Measurements from ENCODE around the gene GABRG3.

GABRG3 gene

GRCh38 chr15:27498700-27499099 lies 527.7 kb downstream of the GABRG3 start:
- TF ChIP-seq ZNF169 (tag by site-specific recombination; IDR thresholded peaks at IDR 0.05) (no peak), ZNF23 (tag by site-specific recombination; IDR thresholded peaks at IDR 0.05; ENCODE audit: borderline replicate concordance) (no peak), ZNF704 (tag by site-specific recombination; IDR thresholded peaks at IDR 0.05) (no peak), ZNF175 (tag by site-specific recombination; IDR thresholded peaks at IDR 0.05) (no peak), OSR2 (tag by site-specific recombination; IDR thresholded peaks at IDR 0.05) (no peak), ZNF76 (tag by site-specific recombination; IDR thresholded peaks at IDR 0.05; ENCODE audit: borderline replicate concordance, low read depth) (no peak), ZNF645 (tag by site-specific recombination; IDR thresholded peaks at IDR 0.05) (no peak), BCL11B (tag by site-specific recombination; IDR thresholded peaks at IDR 0.05; ENCODE audit: low read depth) (no peak), ZNF670 (tag by site-specific recombination; IDR thresholded peaks at IDR 0.05; ENCODE audit: low read depth) (no peak), SP2 (tag by site-specific recombination; IDR thresholded peaks at IDR 0.05) (no peak), INSM2 (tag by site-specific recombination; IDR thresholded peaks at IDR 0.05) (no peak)

GRCh38 chr15:27499191-27499590 lies 528.2 kb downstream of the GABRG3 start:
- ChIA-PET CTCF (interaction anchor here (0.6 kb wide), 1 partner anchor 9 kb away, joined by 3 read pairs; no protein-coding TSS in a partner anchor), POLR2A (no interaction called here)
- Histone ChIP-seq H3K36me3 (ENCODE audit: control insufficient read depth in 2 of 2, insufficient read depth in 1 of 2, low read length in 2 of 2) (no peaks in the 10 kb centered on the region), H3K4me1 (ENCODE audit: control insufficient read depth, insufficient read depth, low read length) (no peaks in the 10 kb centered on the region), H3K4me3 (ENCODE audit: low read depth, low read length) (no peak overlapping the region), H3K9me3 (ENCODE audit: control insufficient read depth, insufficient read depth, low read depth, low read length) (no peaks in the 10 kb centered on the region), H3K27ac (ENCODE audit: extremely low read depth, low read depth, low read length) (no peak overlapping the region)
- TF ChIP-seq ZNF37A (tag by site-specific recombination; IDR thresholded peaks at IDR 0.05), result no peak
- no peak for TF ChIP-seq ZBTB11 (tag by site-specific recombination; conservative IDR thresholded peaks at IDR 0.05; ENCODE audit: low read depth)
- TF ChIP-seq ZNF114 (tag by site-specific recombination; IDR thresholded peaks at IDR 0.05), result no peak
- TF ChIP-seq ZNF664 (tag by site-specific recombination; IDR thresholded peaks at IDR 0.05), result no peak
- TF ChIP-seq OSR2 (tag by site-specific recombination; IDR thresholded peaks at IDR 0.05), result no peak
- TF ChIP-seq SCRT2 (tag by site-specific recombination; IDR thresholded peaks at IDR 0.05), result no peak
- no peak for TF ChIP-seq ZNF398 (tag by site-specific recombination; IDR thresholded peaks at IDR 0.05)
- no peak for TF ChIP-seq PRDM4 (tag by site-specific recombination; IDR thresholded peaks at IDR 0.05)
- TF ChIP-seq ZNF223 (tag by site-specific recombination; IDR thresholded peaks at IDR 0.05), result no peak

More at GRCh38 chr15:27498700-27499099, 527.7 kb downstream of the GABRG3 start:
- Histone ChIP-seq H3K9me3 (ENCODE audit: control insufficient read depth, insufficient read depth, low read depth, low read length) (no peaks in the 10 kb centered on the region), H3K4me1 (ENCODE audit: control insufficient read depth, insufficient read depth, low read length) (no peaks in the 10 kb centered on the region), H3K36me3 (ENCODE audit: control insufficient read depth in 2 of 2, insufficient read depth in 1 of 2, low read length in 2 of 2) (no peaks in the 10 kb centered on the region), H3K27ac (ENCODE audit: extremely low read depth, low read depth, low read length) (no peak overlapping the region), H3K4me3 (ENCODE audit: low read depth, low read length) (no peak overlapping the region)
- ChIA-PET POLR2A (no interaction called here), CTCF (interaction anchor here (0.6 kb wide), 1 partner anchor 8 kb away, joined by 3 read pairs; no protein-coding TSS in a partner anchor)
